ENCODE measurements around the gene SFT2D3.

SFT2D3 gene

DNA sequence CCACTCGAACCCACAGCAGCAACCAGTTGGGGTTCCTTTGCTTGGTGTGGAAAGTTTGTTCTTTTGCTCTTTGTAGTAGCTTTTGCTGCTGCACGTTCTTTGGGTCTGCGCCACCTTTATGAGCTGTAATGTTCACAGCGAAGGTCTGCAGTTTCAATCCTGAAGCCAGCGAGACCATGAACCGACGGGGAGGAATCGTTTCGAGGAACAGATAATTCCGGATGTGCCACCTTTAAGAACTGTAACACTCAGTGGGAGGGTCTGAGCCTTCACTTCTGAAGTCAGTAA lies 41.1 kb upstream of the SFT2D3 start:
- DNase-seq (ENCODE audit: low read depth) = no peak
- no peak for TF ChIP-seq CTCF (IDR thresholded peaks at IDR 0.05; ENCODE audit: low read length, missing control alignments)
- H3K4me3 ChIP-seq (replicated peaks; ENCODE audit: low read depth, low read length) = no peak overlapping the region

DNA sequence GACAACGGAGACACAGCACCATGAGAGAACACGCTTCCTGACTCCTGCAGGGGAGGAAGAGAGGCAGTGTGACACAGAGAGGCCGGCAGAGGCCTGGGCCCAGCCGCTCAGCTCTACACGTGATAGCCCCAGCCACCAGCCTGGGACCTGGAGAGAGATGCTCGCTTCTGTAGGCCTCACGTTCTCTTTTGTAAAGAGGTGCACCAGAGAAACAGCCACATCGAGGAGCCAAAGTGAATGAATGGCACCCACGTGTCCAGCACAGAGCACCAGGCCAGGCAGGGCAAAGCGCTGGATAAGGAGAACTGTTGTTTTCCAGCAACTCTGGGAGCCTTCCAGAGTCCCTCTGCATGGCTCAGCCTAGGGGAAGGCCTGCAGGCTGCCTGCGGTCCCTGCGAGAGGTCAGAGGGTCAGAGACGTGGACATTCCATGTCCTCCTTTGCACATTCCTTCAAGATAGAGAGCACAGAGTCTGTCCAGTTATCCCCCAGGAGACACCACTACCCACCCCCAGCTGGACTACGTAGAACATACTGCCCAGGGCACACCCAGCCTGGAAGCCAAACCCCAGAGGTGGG lies 40.1 kb upstream of the SFT2D3 start:
- TF ChIP-seq CTCF (IDR thresholded peaks at IDR 0.05; ENCODE audit: low read length, missing control alignments) = no peak
- DNase-seq (ENCODE audit: low read depth) = peak; percentile 40
- no peak overlapping the region for H3K4me3 ChIP-seq (replicated peaks; ENCODE audit: low read depth, low read length)

DNA sequence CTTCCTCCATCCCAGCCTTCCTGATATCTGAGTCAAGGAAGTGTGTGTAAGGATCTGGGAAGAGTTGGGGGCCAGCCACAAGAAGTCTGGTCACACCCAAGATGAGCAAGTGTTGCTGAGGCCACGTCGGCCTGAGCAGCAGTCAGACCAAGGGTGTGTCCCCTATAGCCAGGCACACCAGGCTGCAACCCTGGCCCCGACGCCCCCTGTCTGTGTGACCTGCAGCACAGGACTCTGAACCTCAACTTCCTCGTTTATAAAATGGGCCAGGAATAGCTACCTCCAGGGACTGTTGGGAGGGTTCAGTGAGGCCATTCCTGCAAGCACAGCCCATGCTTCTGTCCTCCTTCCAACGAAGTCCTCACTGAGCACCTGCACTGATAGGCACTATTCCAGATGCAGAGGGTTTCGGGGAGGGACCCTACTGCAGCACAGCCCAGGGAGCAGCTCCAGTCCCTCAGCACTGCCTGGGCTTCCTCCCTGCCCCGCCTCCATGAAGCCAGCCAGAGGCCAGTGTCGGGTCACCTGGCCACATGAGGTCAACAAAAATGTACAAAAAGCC lies 39.3 kb upstream of the SFT2D3 start:
- DNase-seq (ENCODE audit: low read depth) = no peak
- TF ChIP-seq CTCF (IDR thresholded peaks at IDR 0.05; ENCODE audit: low read length, missing control alignments) = no peak
- H3K4me3 ChIP-seq (replicated peaks; ENCODE audit: low read depth, low read length) = no peak overlapping the region

DNA sequence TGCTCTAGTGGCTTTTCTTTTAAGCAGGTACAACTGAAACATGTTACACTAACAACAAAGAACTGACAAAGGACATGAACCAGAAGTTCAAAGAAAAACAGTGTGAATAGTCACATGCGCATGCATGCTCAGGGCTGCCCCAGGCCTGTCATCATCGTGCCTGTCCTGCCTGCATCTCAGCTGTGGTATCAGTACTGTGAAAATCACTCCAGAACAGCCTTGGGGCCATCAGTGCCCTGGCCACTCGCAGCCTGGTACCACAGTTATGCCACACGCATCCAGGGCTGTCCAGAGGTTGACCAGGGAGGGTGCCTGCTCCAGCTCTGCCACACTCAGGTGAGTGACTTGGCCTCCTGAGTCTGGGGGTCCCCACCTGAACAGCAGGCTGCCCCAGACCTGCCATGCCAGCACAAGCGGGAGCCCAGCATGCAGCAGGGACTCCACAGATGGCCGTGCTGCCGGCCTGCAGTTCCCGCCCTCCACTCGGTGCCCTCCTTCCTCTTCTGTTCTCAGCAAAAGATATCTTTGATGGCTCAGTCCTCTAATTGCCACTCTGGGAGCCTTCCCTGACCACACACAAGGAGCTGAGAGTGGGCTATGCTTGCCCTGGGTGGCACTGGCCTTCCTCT lies 38.2 kb upstream of the SFT2D3 start:
- DNase-seq (ENCODE audit: low read depth) = no peak
- TF ChIP-seq CTCF (IDR thresholded peaks at IDR 0.05; ENCODE audit: low read length, missing control alignments) = no peak
- no peak overlapping the region for H3K4me3 ChIP-seq (replicated peaks; ENCODE audit: low read depth, low read length)

- DNase-seq (ENCODE audit: low read depth) = no peak
- H3K4me3 ChIP-seq (replicated peaks; ENCODE audit: low read depth, low read length) = no peak overlapping the region
- no peak for TF ChIP-seq CTCF (IDR thresholded peaks at IDR 0.05; ENCODE audit: low read length, missing control alignments)
Measured at GRCh38 chr2:127663566-127664064, 37.7 kb upstream of the SFT2D3 start.

DNA sequence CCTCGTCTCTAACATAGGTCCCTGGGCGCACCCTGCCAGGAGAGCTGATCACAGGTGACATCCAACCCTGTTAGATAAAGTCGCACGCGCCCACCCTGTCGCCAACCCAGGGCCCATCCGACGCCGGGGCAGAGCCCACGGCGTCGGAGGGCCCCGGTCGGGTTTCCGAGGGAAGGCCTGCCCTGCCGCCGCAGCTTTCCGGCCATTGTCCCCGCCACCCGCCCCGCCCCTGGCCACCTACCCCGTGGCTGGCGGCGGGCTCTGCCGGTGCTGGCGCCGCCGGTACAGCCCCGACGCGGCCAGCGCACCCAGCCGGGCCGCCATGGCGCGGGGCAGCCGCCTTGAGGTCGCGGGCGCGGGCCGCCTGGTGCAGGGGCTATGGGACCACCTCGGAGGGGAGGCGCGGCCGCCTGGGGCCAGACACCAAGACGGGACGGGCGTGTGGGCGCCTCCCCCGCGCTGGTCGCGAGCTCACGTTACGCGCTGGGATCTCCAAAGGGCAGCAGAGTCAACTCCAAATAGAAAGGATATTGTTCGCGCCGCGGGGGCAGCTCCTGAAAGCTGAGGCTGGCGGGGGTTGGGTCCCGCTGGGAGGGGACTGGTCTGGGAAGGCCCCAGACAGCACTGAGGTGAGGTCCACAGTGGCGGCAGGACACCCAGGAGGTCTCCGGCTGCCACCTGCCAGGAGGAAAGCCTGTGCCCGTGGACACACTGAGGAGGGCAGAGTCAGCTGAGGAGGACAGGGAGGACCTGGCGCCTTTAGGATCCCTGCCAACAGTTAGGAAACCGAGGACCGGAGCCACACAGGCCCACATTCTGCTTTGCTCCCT lies 37.0 kb upstream of the SFT2D3 start:
- no peak for TF ChIP-seq CTCF (IDR thresholded peaks at IDR 0.05; ENCODE audit: low read length, missing control alignments)
- H3K4me3 ChIP-seq (replicated peaks; ENCODE audit: low read depth, low read length) = no peak overlapping the region
- no peak for DNase-seq (ENCODE audit: low read depth)

Data from fibroblast of pulmonary artery (primary cell).